ENCODE results near the gene ATXN10. TPM values are rescaled to one million over a fixed set of nuclear protein-coding genes. Genes with fewer than 3 reads are reported as not detected.

The ATXN10 gene
- total RNA-seq, 1 donor from 2014 or later: 125 TPM

DNA sequence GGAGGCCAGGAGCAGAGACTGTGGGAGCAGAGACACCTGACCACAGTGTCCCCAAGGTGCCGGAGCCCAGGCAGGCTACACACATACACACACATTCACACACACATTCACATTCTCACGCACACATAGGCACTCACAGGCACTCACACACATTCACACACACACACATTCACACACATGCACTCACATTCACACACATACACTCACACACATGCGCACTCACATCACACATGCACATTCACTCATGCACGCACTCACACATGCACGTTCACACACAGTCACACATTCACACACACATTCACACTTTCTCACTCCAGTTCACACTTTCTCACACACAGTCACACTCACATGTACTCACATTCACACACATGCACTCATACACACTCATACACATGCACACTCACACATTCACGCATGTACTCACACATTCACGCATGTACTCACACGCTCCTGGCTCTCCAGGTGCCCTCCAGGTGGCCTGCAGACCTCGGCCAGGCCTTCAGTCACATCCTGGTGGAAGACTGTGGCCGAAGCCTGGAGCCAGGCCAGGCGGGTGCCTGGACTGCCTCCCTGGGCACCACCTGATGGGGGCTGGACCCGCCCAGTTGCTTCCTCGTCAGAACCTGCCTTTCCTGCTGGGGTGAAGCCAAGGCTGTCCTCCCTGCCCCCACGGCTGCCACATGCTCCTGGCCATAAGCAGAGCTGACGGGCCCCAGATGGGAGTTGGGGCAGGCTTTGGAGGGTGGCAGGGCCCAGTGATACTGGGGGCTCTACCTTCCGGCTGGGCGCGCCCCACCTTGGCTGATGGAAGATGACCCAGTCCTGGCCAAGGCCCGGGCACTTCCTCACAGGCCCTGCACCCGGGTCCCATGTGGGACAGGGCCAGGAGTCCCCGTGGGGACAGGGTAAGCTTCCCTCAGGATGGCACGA is 215.8 kb downstream of the ATXN10 start:
- H3K9me3 ChIP-seq: no peaks in the 10 kb centered on the region
- no peak overlapping the region for H3K4me3 ChIP-seq
- no peak overlapping the region for H3K27ac ChIP-seq
- intact Hi-C loops (cut with DNase I): no loop called here
- H3K27me3 ChIP-seq: peaks cover 38% of the 10 kb centered on the region
- no peaks in the 10 kb centered on the region for H3K36me3 ChIP-seq
- peak; percentile 83 for DNase-seq
- TF ChIP-seq, protein P1, sequence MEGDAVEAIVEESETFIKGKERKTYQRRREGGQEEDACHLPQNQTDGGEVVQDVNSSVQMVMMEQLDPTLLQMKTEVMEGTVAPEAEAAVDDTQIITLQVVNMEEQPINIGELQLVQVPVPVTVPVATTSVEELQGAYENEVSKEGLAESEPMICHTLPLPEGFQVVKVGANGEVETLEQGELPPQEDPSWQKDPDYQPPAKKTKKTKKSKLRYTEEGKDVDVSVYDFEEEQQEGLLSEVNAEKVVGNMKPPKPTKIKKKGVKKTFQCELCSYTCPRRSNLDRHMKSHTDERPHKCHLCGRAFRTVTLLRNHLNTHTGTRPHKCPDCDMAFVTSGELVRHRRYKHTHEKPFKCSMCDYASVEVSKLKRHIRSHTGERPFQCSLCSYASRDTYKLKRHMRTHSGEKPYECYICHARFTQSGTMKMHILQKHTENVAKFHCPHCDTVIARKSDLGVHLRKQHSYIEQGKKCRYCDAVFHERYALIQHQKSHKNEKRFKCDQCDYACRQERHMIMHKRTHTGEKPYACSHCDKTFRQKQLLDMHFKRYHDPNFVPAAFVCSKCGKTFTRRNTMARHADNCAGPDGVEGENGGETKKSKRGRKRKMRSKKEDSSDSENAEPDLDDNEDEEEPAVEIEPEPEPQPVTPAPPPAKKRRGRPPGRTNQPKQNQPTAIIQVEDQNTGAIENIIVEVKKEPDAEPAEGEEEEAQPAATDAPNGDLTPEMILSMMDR (IDR thresholded peaks at IDR 0.05): no peak
- peak; percentile 58 for ATAC-seq
- H3K4me1 ChIP-seq: no peaks in the 10 kb centered on the region

DNA sequence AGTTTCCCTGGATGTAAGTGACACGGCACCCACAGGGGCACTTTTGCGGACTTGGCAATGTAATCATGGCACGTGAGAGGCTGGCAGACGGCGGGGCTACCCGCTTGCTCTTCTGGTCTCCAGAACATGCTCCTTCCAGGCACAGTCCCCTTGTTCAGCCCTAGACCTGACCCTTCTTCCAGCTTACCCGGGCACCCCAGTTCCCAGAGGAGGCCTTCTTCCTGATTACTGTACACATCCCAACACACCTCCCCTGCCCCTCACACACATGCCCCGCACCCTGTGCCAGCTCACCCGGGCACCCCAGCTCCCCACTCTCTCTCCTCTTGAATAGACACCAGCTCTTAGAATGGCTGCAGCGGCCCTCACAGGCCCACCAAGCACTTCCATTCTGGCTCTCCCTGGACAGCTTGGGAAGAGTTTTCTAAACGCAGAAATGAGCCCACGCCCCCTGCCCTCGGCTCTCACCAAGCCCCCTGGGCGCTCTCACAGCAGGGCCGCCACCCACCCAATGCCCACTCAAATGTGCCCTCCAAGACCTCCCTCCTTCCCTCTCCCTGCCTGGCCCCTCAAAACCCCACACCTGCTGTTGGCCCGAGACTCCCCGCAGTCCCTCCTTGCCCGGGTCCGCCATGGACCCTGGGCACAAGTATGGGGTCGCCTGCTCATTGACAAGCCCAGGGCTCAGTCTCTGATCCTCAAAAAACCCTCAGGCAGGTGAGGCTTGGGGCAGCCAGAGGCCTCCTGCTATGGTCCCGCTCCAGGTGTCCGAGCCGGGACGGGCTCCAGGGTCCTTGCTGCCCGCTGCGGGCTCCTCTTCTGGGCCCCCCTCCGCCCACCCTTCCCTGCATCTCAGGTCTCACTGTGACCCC is 216.8 kb downstream of the ATXN10 start:
- intact Hi-C loops (cut with DNase I): no loop called here
- H3K36me3 ChIP-seq: no peaks in the 10 kb centered on the region
- ATAC-seq: no peak
- H3K9me3 ChIP-seq: no peaks in the 10 kb centered on the region
- H3K4me1 ChIP-seq: no peaks in the 10 kb centered on the region
- DNase-seq: peak; percentile 54
- peaks cover 38% of the 10 kb centered on the region for H3K27me3 ChIP-seq
- H3K27ac ChIP-seq: no peak overlapping the region
- TF ChIP-seq, protein P1 (IDR thresholded peaks at IDR 0.05): no peak
- no peak overlapping the region for H3K4me3 ChIP-seq

DNA sequence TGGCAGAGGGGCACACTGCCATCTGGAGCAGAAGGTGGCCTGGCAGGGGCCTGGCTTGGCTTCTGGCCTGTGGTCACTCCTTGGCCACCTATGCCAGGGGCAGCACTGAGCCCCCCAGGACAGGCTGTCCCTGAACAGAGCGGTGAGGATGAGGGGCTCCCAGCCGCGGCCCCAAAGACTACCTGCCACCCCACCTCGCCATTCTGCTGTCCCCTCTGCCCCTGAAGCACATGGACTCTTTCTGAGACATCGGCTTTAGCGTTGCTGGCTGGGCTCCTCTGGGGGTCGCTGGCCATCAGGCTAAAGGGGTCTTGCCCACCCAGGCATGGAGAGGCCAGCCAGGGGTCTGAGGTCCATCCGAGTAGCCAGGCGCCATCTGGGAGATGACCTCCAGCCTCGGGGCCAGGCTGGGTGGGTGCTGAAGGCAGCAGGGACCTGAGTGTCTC is 217.5 kb downstream of the ATXN10 start:
- no peaks in the 10 kb centered on the region for H3K9me3 ChIP-seq
- TF ChIP-seq, protein P1 (IDR thresholded peaks at IDR 0.05): no peak
- H3K4me3 ChIP-seq: no peak overlapping the region
- H3K4me1 ChIP-seq: no peaks in the 10 kb centered on the region
- H3K27ac ChIP-seq: no peak overlapping the region
- ATAC-seq: no peak
- H3K27me3 ChIP-seq: peaks cover 31% of the 10 kb centered on the region
- H3K36me3 ChIP-seq: no peaks in the 10 kb centered on the region
- DNase-seq: peak; percentile 57
- intact Hi-C loops (cut with DNase I): no loop called here

DNA sequence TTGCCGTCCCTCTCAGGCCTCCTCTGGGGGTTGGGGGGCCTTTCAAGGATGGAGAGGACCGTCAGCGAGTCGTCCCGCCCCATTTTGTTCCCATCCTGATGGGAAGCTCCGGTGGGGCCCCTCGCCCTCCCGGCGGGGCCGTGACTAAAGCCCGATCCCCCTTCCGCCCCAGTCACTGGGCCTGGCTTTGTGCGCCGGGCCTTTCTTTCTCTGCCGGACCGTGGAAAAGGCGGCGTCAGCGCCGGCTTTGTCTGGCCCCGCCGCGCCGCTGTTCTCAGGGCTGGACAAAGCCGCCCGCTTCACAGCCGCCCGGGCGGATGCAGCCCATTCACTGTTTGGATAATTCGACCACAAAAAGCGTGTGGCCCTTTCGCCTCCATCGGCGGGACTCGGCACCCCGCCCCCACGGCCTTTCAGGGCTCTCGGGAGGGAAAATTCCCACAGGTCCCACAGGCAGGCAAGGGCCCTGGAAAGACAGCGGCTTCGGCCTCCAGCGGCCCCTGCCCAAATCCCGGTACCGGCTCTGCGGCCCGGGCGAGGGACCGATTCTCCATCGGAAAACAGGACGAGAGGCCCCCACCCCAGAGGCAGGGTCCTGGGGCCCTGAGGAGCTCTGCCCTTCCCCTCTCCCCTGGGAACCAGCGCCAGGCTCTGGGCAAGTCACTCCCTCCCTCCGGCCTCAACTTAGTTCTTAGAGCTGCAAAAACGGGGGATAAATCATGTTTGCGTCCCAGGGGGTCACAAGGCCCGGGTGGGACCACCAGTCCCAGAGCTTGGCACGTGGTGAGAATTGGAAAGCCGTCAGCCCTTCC is 218.1 kb downstream of the ATXN10 start:
- peak; percentile 61 for DNase-seq

DNA sequence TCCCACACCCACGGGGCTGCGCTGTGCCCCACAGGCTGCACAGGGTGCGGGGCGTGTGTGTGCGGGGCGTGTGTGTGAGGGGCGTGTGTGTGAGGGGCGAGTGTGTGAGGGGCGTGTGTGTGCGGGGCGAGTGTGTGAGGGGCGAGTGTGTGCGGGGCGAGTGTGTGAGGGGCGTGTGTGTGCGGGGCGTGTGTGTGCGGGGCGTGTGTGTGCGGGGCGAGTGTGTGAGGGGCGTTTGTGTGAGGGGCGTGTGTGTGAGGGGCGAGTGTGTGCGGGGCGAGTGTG is 218.7 kb downstream of the ATXN10 start:
- ATAC-seq (no peak), DNase-seq (no peak)
- intact Hi-C loops (cut with DNase I): no loop called here
- H3K27me3 ChIP-seq: peaks cover 21% of the 10 kb centered on the region
- TF ChIP-seq, protein P1 (IDR thresholded peaks at IDR 0.05): no peak
- no peaks in the 10 kb centered on the region for H3K9me3 ChIP-seq
- H3K4me3 ChIP-seq: no peak overlapping the region
- H3K4me1 ChIP-seq: no peaks in the 10 kb centered on the region
- H3K27ac ChIP-seq: no peak overlapping the region
- H3K36me3 ChIP-seq: no peaks in the 10 kb centered on the region

More for the DNA sequence above, 218.1 kb downstream of the ATXN10 start:
- H3K4me1 ChIP-seq: no peaks in the 10 kb centered on the region
- no peak overlapping the region for H3K27ac ChIP-seq
- H3K36me3 ChIP-seq: no peaks in the 10 kb centered on the region
- TF ChIP-seq, protein P1 (IDR thresholded peaks at IDR 0.05): no peak
- H3K27me3 ChIP-seq: peaks cover 26% of the 10 kb centered on the region
- intact Hi-C loops (cut with DNase I): no loop called here
- H3K9me3 ChIP-seq: no peaks in the 10 kb centered on the region
- H3K4me3 ChIP-seq: no peak overlapping the region
- ATAC-seq: no peak
